D341Med (cell line): ENCODE measurements around the gene FBXL19.
"Not testable (repeated sequence)": the region's sequence is repeated elsewhere in the genome, so short reads cannot be mapped to it uniquely, and the experiment has no call there.

Experiments
- DNase-seq: peaks from one replicate; pipeline ENCODE4 v3.0.0; 2012; ENCODE audit warnings: low spot score

Gene FBXL19

DNA sequence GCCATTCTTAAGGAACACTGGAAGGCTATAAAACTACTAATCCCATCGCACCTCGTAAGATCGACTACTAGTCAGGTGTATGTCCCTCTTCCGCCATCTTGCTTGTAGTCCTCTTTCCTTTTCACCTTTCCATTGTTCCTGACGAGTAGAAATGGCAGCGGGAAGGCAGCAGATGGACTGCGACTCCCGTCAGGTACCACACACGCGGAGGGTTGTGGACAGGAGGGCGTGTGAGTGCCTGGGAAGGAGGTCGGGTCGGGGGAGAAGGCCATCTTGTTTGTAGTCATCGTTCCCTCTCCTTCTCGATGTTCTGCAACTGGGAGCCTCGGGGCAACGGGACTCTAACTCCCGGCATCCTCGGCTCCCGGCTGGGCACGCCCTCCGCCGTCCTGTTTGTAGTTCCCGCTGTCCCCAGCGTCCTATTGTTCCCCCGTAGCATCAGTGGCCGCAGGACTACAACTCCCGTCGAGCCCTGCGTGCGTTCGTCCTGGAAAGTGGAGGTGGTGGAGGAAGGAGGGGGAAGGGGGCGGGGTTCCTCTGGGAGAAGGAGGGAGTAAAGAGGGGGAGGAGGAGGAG is 324 bp upstream of the FBXL19 start:
- peak; percentile 86 for DNase-seq

DNA sequence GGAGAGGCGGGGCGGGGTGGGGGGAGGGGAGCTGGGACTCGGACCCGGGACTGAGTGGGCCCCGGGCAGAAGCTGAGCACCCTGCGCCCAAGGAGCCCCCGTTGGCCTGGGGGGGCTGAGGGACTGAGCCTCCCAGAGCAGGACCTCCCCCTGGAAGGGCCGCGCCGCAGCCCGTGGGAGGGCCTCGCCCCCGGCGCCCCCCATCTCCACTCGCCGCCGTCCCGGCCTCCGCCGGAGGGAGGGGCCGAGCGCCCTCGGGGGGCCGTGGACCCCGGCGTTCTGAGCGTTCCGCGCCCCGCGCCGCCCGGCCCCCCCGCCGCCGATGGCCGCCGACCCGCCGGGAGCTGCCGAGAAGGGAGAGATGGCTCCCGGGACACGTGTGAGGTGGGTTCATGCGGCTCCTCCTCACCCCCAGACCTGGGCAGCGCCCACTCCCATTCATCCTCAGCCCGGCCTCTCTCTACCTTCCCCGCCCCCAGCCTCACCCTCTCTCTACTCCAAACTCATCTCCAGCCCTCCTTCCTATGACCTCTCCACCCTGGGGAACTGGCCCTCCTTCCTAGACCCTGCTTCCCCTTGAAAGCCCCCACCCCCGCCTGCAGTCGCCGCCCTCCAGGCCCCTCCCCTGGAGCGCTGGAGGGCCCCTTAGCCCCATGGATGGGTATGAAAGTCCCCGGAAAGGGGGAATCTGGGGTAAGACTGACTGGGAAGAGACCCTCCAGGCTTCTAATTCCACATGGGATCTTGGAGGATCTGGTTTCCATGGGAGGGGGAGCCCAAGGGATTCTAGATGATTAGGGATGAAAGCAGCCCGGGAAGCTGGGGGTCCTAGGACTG is 922 bp downstream of the FBXL19 start:
- DNase-seq: no peak

DNA sequence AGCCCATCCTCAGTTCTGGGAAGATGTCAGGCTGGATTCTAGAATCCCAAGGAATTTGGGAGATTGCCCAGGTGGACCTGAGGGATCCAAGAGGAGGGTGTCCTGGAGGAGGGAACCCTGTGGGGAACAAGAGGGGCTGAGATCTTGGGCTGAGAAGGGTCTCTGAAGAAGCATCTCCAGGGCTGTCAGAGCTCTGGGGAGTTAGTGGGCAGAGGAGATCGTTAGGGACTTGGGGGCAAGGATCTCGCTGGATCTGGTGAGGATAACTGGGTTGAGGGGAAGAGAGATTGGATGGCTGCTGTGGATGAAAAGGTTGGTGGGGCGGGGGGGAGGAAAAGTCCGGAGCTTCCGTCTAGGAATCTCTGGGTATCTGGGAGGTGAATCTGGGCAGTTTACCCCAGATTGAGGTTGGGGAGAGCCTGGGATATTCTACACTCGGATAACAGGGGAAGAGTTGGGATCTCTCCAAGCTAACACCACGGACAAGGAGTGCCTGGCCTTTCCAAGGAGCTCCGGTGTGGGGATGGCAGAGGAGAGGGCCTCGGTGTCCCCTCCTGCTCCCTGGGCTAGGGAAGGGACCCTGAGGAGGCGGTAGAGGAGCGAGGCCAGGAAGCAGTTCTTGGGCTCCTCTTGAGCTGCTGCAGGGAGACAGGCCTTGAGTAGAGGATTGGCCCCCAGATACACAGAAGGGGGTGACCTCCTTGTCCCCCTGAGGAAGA is 1.7 kb downstream of the FBXL19 start:
- no peak for DNase-seq

DNA sequence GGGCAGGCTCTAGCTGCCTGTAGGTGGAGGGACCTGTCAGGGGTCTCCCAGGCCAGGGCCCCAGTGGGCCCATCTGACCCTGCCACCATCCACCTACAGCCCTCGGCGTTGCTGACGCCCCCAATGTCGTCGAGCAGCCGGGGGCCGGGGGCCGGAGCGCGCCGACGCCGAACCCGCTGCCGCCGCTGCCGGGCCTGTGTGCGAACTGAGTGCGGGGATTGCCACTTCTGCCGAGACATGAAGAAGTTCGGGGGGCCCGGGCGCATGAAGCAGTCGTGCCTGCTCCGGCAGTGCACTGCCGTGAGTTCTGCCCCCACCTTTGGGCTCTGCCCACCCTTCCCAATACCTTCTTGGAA is 2.2 kb downstream of the FBXL19 start:
- no peak for DNase-seq

DNA sequence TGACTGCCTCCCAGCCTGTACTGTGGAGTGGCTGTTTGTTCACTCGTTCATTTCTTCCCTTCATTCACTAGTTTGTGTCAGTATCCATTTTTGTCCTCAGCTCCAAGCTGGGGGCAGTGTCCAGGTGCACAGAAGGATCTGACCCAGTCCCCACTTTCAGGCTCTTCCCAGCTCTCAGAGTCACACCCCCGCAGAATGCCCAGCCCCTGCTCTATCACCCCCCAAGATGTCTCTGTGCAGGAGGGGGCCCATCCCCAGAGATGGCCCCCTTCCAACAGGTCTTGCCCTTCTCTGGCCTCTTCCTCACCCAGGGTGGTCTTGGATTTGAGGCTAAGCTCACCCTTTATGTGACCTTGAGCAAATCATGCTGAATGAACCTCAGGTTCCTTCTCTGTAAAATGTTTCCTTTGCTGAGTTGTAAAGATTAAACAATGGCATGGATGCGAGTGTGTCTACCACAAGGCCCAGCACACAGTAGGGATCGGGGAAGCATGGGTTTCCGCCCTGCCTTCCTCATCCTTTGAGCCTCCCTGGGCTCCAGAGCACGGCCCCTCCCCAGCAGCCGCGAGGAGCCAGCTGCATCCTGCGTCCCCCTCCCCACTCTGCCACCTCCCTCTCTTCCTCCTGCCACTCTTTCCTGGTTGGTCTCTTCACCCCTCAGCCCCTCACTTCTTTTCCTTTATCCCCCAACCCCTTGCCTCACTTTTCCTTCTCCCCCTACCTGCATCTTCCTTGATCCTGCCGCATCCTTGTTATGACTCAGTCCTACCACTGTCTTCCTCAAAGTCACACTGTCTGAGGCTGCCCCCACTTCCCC is 2.8 kb downstream of the FBXL19 start:
- DNase-seq: no peak

DNA sequence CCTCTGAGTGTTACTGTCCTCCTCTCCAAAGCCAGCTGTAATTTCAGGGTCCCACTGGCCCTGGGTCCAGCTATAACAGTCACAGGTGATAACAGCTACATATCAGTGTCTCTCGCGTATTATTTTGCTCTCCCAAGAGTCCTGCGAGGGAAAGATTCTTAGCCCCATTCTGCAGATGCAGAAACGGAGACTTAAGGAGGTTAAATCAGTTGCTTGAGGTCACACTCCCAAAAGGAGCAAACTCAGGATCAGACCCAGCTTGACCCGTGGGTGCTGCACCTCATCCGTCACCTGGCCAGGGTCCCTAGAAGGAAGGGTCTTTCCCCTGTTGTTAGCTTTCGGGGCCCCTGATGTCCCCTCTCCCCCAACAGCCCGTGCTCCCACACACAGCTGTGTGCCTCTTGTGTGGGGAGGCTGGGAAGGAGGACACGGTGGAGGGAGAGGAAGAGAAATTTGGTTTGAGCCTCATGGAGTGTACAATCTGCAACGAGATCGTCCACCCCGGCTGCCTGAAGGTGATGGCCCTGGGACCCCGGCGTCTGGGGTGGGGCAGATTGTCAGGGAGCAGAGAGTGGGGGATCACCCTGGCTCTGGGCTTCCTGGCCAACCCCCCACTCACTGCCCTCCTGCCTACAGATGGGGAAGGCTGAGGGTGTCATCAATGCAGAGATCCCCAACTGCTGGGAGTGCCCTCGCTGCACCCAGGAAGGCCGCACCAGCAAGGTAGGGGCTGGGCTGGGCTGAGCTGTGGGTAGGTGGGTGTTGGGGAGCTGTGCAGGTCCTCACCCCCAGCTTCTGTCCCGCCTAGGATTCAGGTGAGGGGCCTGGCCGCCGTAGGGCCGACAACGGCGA is 3.8 kb downstream of the FBXL19 start:
- DNase-seq: no peak

DNA sequence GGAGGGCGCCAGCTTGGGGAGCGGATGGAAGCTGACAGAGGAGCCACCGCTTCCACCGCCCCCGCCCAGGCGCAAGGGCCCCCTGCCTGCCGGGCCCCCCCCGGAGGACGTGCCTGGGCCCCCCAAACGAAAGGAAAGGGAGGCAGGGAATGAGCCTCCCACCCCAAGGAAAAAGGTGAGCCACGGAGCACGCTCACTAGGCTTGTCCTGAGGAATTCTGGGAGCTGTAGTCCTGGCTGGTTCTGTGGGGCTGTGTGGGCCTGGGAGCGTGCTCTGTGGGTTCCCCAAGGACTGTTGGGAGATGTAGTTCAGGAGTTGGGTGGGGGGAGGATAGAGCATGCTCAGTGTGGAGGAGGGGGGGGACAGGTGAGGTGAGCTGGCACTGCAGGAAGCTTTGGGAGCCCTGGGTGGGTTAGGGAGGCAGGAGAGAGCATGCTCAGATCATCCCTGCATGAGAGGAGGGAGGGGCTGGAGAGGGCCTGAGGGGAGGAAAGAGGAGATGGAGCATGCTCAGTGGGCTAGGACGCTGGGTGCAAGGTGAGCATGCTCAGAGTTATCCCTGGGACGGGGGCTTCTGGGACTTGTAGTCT is 4.5 kb downstream of the FBXL19 start:
- DNase-seq: peak; percentile 85

DNA sequence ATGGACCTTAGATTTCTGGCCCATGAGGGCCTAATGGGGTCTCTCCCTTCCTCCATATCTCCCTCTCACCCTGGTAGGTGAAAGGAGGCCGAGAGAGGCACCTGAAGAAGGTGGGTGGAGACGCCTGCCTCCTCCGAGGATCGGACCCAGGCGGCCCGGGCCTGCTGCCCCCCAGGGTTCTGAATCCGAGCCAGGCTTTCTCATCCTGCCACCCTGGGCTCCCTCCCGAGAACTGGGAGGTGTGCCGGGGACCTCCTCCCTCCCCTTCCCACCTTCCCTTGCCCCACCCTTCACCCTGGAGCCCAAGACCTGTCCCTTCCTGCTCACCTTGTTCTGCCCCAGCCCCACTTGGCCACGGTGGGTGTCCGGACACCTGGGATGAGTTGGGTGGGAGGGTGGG is 5.0 kb downstream of the FBXL19 start:
- DNase-seq: no peak

DNA sequence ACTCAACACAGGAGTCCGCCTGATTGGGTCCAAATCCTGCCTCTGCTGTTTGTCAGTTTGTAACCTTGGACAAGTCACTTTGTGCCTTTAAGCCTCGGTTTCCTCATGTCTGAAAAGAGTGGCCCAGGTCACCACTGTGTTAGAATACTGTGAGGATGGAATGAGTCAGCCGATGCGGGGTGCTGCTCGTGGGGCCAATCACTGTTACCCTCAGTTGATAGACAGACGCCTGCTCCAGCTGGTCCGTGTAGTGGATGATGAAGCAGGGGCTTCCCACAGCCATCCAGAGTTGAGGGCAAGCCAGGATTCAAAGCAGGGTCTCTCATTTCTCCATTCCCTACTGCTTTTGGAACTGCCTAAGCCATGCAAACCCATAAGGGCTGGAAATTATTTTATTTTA is 5.8 kb downstream of the FBXL19 start:
- DNase-seq: no peak

DNA sequence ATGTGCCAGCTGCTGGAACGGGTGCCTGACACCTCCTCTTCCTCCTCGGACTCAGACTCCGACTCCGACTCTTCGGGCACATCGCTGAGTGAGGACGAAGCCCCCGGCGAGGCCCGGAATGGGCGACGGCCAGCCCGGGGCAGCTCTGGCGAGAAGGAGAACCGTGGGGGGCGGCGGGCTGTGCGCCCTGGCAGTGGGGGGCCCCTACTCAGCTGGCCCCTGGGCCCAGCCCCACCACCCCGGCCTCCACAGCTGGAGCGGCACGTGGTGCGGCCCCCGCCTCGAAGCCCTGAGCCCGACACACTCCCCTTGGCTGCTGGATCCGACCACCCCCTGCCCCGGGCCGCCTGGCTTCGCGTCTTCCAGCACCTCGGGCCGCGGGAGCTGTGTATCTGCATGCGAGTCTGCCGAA is 6.8 kb downstream of the FBXL19 start:
- no peak for DNase-seq

DNA sequence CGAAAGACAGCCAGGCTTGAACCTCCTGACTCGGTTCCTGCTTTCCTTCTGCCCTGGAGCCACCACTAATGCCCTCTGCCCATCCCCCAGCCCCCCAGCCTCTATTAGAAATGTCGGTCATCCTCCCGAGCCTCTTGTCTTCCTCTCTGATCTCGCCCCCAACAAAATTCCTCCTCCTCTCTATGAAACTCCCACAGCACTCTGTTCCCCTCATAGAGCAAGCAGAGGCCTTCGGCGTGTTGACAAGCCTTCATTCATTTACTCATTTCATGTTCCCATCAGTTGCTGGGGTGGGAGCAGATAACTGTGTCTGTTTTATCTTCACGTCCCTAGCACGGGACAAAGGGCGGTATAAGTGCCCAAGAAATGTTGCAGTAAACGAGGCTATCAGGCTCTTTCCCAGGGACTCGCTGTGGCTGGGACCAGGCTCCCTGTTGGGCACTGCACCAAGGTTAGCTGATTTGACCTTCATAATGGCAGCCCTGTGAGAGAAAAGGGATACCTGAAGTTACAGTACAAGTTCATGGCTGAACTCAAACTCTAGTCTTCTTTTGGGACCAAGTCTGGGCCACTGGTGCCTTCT is 7.8 kb downstream of the FBXL19 start:
- DNase-seq: no peak

DNA sequence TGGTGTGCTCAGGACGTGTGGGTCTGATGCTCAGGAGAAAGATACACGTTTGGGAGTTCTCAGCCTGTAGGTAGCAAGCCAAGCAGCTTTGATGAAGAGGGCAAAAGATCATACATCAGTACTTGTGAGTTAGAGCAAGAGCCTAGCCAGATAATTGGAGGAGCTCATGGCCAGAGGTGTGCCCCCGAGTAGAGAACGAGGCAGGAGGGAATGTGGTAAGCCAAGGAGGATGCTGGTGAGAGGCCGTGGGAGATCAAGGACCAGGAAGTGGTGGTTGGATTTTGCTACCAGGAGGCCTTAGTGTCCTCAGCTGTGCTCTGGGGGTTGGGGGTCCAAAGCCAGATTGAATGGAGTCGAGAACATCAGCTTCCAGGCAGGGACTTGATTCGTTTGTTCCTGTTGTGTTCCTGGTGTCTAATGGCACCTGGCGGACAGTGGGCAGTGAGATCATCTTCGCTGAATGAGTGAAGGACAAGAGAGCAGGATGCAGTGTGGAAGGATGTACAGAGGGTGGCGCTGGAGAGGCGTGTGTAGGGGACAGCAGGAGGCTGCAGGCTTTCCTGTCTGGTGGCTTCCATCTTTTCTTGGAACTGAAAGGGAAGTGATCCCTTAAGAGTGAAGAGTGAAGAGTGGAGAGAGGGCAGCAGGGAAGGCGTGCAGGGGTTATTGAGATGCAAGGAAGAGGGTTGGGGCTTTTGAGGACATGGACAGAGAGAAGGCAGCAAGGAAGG is 11.6 kb downstream of the FBXL19 start:
- peak; percentile 64 for DNase-seq

DNA sequence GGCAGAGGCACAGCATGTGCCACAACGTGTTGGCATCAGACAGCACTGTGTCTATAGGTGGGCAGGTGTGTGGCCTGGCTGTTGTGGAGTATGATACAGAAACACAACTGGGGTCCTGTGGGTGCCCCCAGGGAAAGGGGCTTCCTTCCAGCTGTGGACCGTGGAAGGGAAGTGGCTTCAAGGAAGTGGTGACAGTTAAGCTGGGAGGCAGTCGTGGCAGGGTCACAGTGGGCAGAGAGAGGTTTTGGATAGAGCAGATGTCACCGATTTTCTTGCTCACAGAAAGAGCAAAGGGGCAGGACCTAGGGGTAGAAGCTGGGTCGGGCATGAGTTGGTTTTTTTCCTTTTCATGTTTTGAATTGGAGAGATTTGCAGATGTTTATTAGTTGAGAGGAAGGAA is 14.3 kb downstream of the FBXL19 start:
- no peak for DNase-seq

DNA sequence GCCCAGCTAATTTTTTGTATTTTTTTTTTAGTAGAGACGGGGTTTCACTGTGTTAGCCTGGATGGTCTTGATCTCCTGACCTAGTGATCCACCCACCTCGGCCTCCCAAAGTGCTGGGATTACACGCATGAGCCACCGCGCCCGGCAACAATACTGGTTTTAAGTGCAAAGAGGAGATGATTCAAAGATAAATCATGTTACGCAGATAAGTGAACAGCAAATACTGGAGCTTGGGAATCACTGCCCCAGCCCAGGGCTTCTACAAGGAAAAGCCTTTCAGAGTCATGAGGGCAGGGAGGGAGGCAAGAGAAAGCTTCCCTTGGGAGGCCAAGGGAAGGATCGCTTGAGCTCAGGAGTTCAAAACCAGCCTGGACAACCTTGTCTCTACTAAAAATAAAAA is 16.2 kb downstream of the FBXL19 start:
- DNase-seq: not testable (repeated sequence)

DNA sequence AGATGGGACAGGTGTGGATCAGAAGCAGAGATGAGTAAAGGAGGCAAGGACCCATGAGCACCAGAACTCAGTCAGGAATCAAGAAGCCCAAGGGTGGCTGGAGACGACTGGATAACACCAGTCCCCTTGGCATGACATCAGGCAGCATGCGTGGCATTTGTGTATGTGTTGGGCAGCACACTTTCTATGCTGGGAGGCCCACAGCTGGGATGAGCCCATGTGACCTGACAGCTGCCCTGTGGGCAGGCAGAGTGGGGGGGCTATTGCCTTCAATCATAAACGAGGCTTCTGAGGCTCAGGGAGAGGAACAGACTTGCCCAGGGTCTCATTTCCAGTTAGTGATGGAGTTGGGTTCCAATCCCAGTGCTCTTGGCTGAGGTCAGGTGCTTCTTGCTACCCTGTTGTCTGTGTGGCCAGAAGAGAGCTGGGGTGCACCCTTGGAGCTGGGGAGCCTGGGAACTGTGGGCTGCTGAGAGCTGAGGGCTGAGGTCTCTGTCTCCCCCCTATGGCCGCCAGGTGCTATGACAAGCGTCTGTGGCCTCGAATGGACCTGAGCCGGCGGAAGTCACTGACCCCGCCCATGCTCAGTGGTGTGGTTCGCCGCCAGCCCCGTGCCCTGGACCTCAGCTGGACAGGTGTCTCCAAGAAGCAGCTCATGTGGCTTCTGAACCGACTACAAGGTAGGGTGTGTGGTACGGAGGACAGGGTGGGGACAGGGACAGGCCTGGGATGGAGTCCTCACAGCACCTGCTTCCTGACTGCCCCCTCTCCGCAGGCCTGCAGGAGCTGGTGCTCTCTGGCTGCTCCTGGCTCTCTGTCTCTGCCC is 18.4 kb downstream of the FBXL19 start:
- peak; percentile 89 for DNase-seq

DNA sequence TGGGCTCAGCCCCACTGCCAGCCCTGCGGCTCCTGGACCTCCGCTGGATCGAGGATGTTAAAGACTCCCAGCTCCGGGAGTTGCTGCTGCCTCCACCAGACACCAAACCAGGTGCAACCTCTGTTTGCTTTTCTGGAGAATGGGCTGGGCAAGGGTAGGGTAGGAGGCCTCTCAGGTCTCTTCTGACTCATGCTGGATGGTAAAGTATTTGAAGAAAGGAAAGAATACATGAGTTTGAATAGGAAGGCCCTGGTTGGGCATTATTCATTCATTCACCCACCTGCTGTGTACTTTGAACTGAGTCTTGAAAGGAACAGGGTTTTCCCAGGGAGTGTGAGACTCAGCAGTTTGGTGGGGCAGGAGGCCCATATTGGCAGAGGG is 19.0 kb downstream of the FBXL19 start:
- no peak for DNase-seq

DNA sequence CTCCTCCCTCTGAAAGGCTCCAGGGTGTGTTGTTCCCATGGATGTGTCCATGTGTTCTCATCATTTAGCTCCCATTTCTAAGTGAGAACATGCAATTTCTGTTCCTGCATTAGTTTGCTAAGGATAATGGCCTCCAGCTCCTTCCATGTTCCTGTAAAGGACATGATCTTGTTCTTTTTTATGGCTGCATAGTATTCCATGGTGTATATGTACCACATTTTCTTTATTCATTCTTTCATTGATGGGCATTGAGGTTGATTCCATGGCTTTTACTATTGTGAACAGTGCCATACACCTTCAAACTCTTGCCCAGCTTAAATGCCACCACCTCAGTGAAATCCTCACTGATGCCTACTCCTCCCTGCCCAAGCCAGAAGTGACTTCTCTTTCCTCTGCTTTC is 21.0 kb downstream of the FBXL19 start:
- DNase-seq: no peak

DNA sequence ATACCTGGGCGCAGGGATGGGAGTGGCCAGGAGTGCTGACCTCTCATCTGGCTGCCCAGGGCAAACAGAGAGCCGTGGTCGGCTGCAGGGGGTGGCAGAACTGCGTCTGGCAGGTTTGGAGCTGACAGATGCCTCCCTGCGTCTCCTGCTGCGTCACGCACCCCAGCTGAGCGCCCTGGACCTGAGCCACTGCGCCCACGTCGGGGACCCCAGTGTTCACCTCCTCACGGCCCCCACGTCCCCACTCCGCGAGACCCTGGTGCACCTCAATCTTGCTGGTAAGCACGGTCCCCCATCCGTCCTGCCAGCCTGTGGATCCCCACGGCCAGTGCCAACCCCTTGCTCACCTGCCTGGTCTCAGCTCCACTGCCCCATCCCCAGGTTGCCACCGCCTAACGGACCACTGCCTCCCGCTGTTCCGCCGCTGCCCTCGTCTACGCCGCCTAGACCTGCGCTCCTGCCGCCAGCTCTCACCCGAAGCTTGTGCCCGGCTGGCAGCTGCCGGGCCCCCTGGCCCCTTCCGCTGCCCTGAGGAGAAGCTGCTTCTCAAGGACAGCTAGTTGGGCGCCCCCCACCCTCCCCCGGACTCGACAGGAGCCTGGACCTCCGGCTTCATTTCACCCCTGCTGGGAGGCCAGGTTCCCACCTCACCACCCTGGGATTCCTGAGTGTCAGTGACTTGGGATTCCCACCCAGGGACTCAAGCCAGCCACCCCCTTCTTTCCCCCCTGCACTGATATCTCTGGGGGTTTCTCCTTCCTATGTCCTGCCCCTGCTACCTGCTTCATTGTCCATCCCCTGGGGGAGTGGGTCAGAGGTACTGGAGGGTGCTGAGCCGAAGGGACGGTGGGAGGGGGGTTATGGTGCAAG is 23.5 kb downstream of the FBXL19 start:
- no peak for DNase-seq
